Neural progenitor cell (in vitro differentiated cells): ENCODE results near the gene RNF121. TPM values are rescaled to one million over a fixed set of nuclear protein-coding genes. Genes with fewer than 3 reads are reported as not detected.
A peak's percentile ranks its signal among the peaks of the same experiment; 100 is the strongest.

Source experiments
- DNase-seq: peaks from one replicate; pipeline ENCODE4 v3.0.0-alpha.2; 2016; ENCODE audit warnings: low spot score
- H2AFZ ChIP-seq: fragments of 200-600 bp; sonication (generic); replicated peaks from 2 replicates; pipeline ENCODE4 v1.6.1; 2016; ENCODE audit warnings: antibody characterized with exemption
- H3F3A ChIP-seq: fragments of 200-600 bp; sonication (generic); 2 replicates; pipeline ENCODE4 v1.6.1; 2016; ENCODE audit warnings: antibody characterized with exemption, low read depth
- H3K27ac ChIP-seq: fragments of 200-600 bp; sonication (generic); 2 replicates; pipeline ENCODE4 v1.5.1; 2016; ENCODE audit warnings: mild to moderate bottlenecking
- H3K27me3 ChIP-seq: fragments of 200-600 bp; sonication (generic); 2 replicates; pipeline ENCODE4 v1.6.1; 2016; ENCODE audit warnings: mild to moderate bottlenecking, moderate library complexity
- H3K36me3 ChIP-seq: fragments of 200-600 bp; sonication (generic); 2 replicates; pipeline ENCODE4 v1.5.1; 2016
- H3K4me1 ChIP-seq: fragments of 200-600 bp; sonication (generic); 2 replicates; pipeline ENCODE4 v1.6.1; 2016; ENCODE audit warnings: mixed run types
- H3K4me2 ChIP-seq: fragments of 200-600 bp; sonication (generic); 2 replicates; pipeline ENCODE4 v1.6.1; 2016
- H3K4me3 ChIP-seq: fragments of 200-600 bp; sonication (generic); 2 replicates; pipeline ENCODE4 v1.5.1; 2016
- H3K79me2 ChIP-seq: fragments of 200-600 bp; sonication (generic); 2 replicates; pipeline ENCODE4 v1.6.1; 2016; ENCODE audit warnings: low read depth
- H3K9ac ChIP-seq: fragments of 200-600 bp; sonication (generic); 2 replicates; pipeline ENCODE4 v1.6.1; 2016
- H3K9me3 ChIP-seq: fragments of 200-600 bp; sonication (generic); 2 replicates; pipeline ENCODE4 v1.5.1; 2016; ENCODE audit warnings: low read depth
- H4K20me1 ChIP-seq: fragments of 200-600 bp; sonication (generic); 2 replicates; pipeline ENCODE4 v1.6.1; 2016; ENCODE audit warnings: low read depth
- H3K27ac Mint-ChIP-seq: 3 replicates; pipeline ENCODE4 v1.8.0; 2021; ENCODE audit warnings: mixed read lengths
- H3K27me3 Mint-ChIP-seq: 2 replicates; pipeline ENCODE4 v1.8.0; 2022; ENCODE audit warnings: low read depth, mild to moderate bottlenecking, inconsistent platforms, moderate library complexity, mixed read lengths; ENCODE audit not compliant: insufficient read depth
- H3K36me3 Mint-ChIP-seq: 3 replicates; pipeline ENCODE4 v1.8.0; 2021; ENCODE audit warnings: mixed read lengths
- H3K4me1 Mint-ChIP-seq: 3 replicates; pipeline ENCODE4 v1.8.0; 2021; ENCODE audit warnings: mixed read lengths
- H3K4me3 Mint-ChIP-seq: 3 replicates; pipeline ENCODE4 v1.8.0; 2021; ENCODE audit warnings: mild to moderate bottlenecking, moderate library complexity, mixed read lengths
- H3K9me3 Mint-ChIP-seq: 3 replicates; pipeline ENCODE4 v1.8.0; 2020; ENCODE audit warnings: mixed read lengths
- CTCF ChIP-seq: fragments of 200-600 bp; sonication (generic); IDR thresholded peaks from 2 replicates; pipeline ENCODE4 v1.5.1; 2017; ENCODE audit warnings: antibody characterized with exemption, mild to moderate bottlenecking
- EZH2 ChIP-seq: fragments of 200-600 bp; sonication (generic); IDR thresholded peaks from 2 replicates; pipeline ENCODE4 v1.6.1; 2017; ENCODE audit warnings: antibody characterized with exemption, mild to moderate bottlenecking, moderate library complexity
- EZH2phosphoT487 ChIP-seq: fragments of 200-600 bp; sonication (generic); IDR thresholded peaks from 2 replicates; pipeline ENCODE4 v1.6.1; 2017; ENCODE audit warnings: antibody characterized with exemption
- total RNA-seq: library from RNA; depleted of rRNA; stranded (reverse); fragments of >200 nt; gene quantifications from 2 replicates; pipeline ENCODE4 v1.2.3, GENCODE V29; 2015; ENCODE audit warnings: low replicate concordance

RNF121 gene
- total RNA-seq, 1 donor from 2014 or later, result 16.7 TPM

GRCh38 chr11:71930556-71931244, 1.9 kb downstream of the RNF121 start:
- H3K4me3 ChIP-seq, result no peak overlapping the region
- DNase-seq, result no peak
- H3K36me3 Mint-ChIP-seq, result peaks cover 2% of the 10 kb centered on the region
- no peak overlapping the region for H3K9ac ChIP-seq
- H3K36me3 ChIP-seq, result no peaks in the 10 kb centered on the region
- peaks cover 13% of the 10 kb centered on the region for H3K4me1 ChIP-seq
- peaks cover 4% of the 10 kb centered on the region for H3K27me3 Mint-ChIP-seq
- H3K27ac ChIP-seq, result no peak overlapping the region
- TF ChIP-seq EZH2phosphoT487 (no peak), CTCF (no peak), EZH2 (no peak)
- H3K9me3 ChIP-seq, result no peaks in the 10 kb centered on the region
- H2AFZ ChIP-seq, result no peak overlapping the region
- no peak overlapping the region for H3K27ac Mint-ChIP-seq
- H4K20me1 ChIP-seq, result peaks cover 53% of the 10 kb centered on the region
- peak overlapping the region; percentile 96 for H3K4me2 ChIP-seq
- peaks cover 24% of the 10 kb centered on the region for H3K4me1 Mint-ChIP-seq
- H3K9me3 Mint-ChIP-seq, result no peaks in the 10 kb centered on the region
- H3F3A ChIP-seq, result no peaks in the 10 kb centered on the region
- H3K79me2 ChIP-seq, result peaks cover 86% of the 10 kb centered on the region
- no peaks in the 10 kb centered on the region for H3K27me3 ChIP-seq
- peak overlapping the region; percentile 97 for H3K4me3 Mint-ChIP-seq

GRCh38 chr11:71931245-71931602, 2.4 kb downstream of the RNF121 start:
- Histone ChIP-seq H3K9ac (no peak overlapping the region), H3K36me3 (no peaks in the 10 kb centered on the region), H3K4me3 (no peak overlapping the region), H3K27me3 (no peaks in the 10 kb centered on the region), H3K4me2 (no peak overlapping the region), H3K79me2 (peaks cover 91% of the 10 kb centered on the region), H3K9me3 (no peaks in the 10 kb centered on the region), H4K20me1 (peaks cover 53% of the 10 kb centered on the region), H2AFZ (no peak overlapping the region), H3K4me1 (peaks cover 13% of the 10 kb centered on the region), H3F3A (no peaks in the 10 kb centered on the region), H3K27ac (no peak overlapping the region)
- H3K4me3 Mint-ChIP-seq, result peak overlapping the region; percentile 97
- no peak for TF ChIP-seq CTCF
- TF ChIP-seq EZH2, result no peak
- no peak for TF ChIP-seq EZH2phosphoT487
- no peak overlapping the region for H3K27ac Mint-ChIP-seq
- H3K36me3 Mint-ChIP-seq, result peaks cover 2% of the 10 kb centered on the region
- H3K9me3 Mint-ChIP-seq, result no peaks in the 10 kb centered on the region
- peaks cover 4% of the 10 kb centered on the region for H3K27me3 Mint-ChIP-seq
- no peak for DNase-seq
- H3K4me1 Mint-ChIP-seq, result peaks cover 24% of the 10 kb centered on the region

GRCh38 chr11:71933141-71933933, 4.5 kb downstream of the RNF121 start:
- H3K4me3 ChIP-seq, result no peak overlapping the region
- no peak overlapping the region for H2AFZ ChIP-seq
- H3F3A ChIP-seq, result no peaks in the 10 kb centered on the region
- Mint-ChIP-seq H3K4me1 (peaks cover 17% of the 10 kb centered on the region), H3K4me3 (no peak overlapping the region), H3K36me3 (peaks cover 3% of the 10 kb centered on the region), H3K27me3 (peaks cover 2% of the 10 kb centered on the region), H3K27ac (no peak overlapping the region), H3K9me3 (no peaks in the 10 kb centered on the region)
- peaks cover 7% of the 10 kb centered on the region for H3K4me1 ChIP-seq
- no peak overlapping the region for H3K27ac ChIP-seq
- H4K20me1 ChIP-seq, result peaks cover 63% of the 10 kb centered on the region
- H3K4me2 ChIP-seq, result no peak overlapping the region
- peaks cover 93% of the 10 kb centered on the region for H3K79me2 ChIP-seq
- no peak for DNase-seq
- TF ChIP-seq EZH2 (no peak), EZH2phosphoT487 (no peak), CTCF (no peak)
- peak overlapping the region; percentile 8 for H3K9ac ChIP-seq
- H3K27me3 ChIP-seq, result no peaks in the 10 kb centered on the region
- no peaks in the 10 kb centered on the region for H3K36me3 ChIP-seq
- H3K9me3 ChIP-seq, result no peaks in the 10 kb centered on the region
